ENCODE measurements around the gene PSMD10. TPM values are rescaled to one million over a fixed set of nuclear protein-coding genes. Genes with fewer than 3 reads are reported as not detected.

Gene PSMD10
- polyA plus RNA-seq, 6 donors from 2014 or later, result 53.3 to 111 (median 73.8) TPM

GRCh38 chrX:108114541-108114940, 23.2 kb upstream of the PSMD10 start:
- H3K4me3 Mint-ChIP-seq, result no peak overlapping the region
- ATAC-seq (ENCODE audit: low read depth in 2 of 2), result no peak
- no peaks in the 10 kb centered on the region for H3K27me3 Mint-ChIP-seq

DNA sequence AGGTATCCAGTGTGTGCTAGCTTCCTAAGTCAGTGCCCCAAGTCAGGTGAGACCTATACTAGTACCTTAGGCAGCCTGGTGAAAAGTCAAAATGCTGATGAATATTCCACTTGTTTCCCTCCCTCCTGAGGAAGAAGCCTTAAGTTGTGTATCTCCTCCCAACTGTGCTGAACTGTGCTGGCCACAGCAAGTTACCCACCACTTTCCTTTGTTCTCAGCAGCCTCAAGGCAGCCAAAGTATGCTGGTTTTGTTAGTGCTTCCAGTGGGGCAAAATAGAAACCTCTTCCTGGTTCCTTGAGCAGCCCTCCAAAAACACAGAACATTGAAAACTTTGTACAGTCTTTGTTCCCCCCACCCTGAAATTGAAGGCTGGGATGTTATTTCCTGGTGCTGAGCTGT, 14.1 kb upstream of the PSMD10 start:
- ATAC-seq (ENCODE audit: low read depth in 2 of 2) (no peak), DNase-seq (no peak)
- no peak overlapping the region for H3K27ac Mint-ChIP-seq
- peaks cover 4 to 18% (median 7%) of the 10 kb centered on the region in 3 donors for H3K4me1 Mint-ChIP-seq
- no peaks in the 10 kb centered on the region for H3K27me3 Mint-ChIP-seq
- peaks cover 0 to 6% (median under 1%) of the 10 kb centered on the region in 7 donors for H3K9me3 Mint-ChIP-seq
- H3K36me3 Mint-ChIP-seq, result peaks cover 7 to 8% of the 10 kb centered on the region in 2 donors
- H3K4me3 Mint-ChIP-seq, result peak overlapping the region in 1 of 8 donors; percentile 35

More at GRCh38 chrX:108114541-108114940, 23.2 kb upstream of the PSMD10 start:
- no peak overlapping the region for H3K27ac Mint-ChIP-seq
- DNase-seq, result no peak
- peaks cover 3 to 11% of the 10 kb centered on the region in 2 donors for H3K36me3 Mint-ChIP-seq
- H3K9me3 Mint-ChIP-seq, result peaks cover 0 to 11% (median 4%) of the 10 kb centered on the region in 7 donors
- peaks cover 0 to 12% (median 0%) of the 10 kb centered on the region in 3 donors for H3K4me1 Mint-ChIP-seq

DNA sequence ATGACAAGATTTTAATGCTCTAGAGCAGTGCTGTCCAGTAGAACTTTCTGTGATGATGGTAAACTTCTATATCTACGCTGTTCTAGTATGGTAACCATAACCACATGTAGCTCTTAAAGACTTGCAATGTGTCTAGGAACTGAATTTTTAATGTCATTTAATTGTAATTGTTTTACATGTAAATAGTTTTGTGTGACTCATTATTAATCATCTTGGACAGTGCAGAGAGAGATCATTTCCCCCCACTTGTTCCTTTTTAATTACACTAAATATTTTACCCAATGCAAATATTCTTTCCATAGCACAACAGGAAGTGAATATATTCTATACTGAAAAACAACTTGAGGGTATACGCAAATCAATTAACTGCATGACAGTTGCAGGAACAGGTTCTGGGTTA, 6.0 kb upstream of the PSMD10 start:
- Mint-ChIP-seq H3K36me3 (no peaks in the 10 kb centered on the region), H3K4me3 (no peak overlapping the region), H3K9me3 (no peaks in the 10 kb centered on the region), H3K27me3 (no peaks in the 10 kb centered on the region), H3K27ac (no peak overlapping the region), H3K4me1 (no peaks in the 10 kb centered on the region)
- DNase-seq (no peak), ATAC-seq (ENCODE audit: low read depth in 2 of 2) (no peak)

GRCh38 chrX:108091878-108092291, 543 bp upstream of the PSMD10 start:
- ATAC-seq (ENCODE audit: low read depth in 2 of 2) (peak; percentile 3 to 8), DNase-seq (no peak)
- Mint-ChIP-seq H3K4me1 (no peaks in the 10 kb centered on the region), H3K27ac (no peak overlapping the region), H3K9me3 (no peaks in the 10 kb centered on the region), H3K27me3 (no peaks in the 10 kb centered on the region), H3K4me3 (no peak overlapping the region), H3K36me3 (no peaks in the 10 kb centered on the region)

DNA sequence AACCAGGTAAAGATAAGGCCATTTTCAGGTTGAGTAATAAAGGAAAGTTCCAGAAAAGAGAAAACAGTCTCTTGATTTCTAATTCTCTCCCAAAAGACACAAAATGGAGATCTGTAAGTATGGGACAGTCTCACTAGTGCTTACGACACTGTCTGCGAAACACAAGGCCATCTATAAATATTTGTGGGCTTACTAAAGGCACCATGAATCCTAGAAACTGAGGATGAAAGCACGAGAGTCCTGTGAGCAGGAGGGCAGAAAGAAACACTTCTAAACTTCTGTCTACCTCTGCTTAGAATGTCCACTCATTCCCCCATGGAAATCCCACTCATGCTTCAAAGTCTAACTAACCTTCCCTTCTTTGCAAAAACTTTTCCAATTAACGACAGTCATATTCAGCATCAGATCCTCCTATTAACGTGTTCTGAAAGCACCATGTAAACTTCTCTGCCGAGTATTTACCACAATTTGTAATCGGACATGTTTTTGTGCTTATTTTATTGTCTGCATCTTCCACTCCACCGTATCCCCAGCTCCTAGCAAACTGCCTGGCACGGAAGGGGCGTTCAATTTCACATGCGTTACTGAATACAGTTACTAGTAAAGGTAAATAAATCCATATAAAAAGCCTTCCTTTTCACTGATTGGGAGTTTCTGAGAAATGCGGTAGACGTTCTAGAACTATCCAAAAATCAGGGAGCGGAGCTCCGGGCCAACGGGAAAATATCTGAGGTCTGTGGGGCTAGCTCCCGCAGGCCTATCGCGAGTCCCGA, 665 bp downstream of the PSMD10 start:
- no peak overlapping the region for H3K27ac Mint-ChIP-seq
- DNase-seq, result no peak
- no peaks in the 10 kb centered on the region for H3K9me3 Mint-ChIP-seq
- no peak for ATAC-seq (ENCODE audit: low read depth in 2 of 2)
- no peaks in the 10 kb centered on the region for H3K27me3 Mint-ChIP-seq
- no peaks in the 10 kb centered on the region for H3K4me1 Mint-ChIP-seq
- no peak overlapping the region for H3K4me3 Mint-ChIP-seq
- H3K36me3 Mint-ChIP-seq, result no peaks in the 10 kb centered on the region

DNA sequence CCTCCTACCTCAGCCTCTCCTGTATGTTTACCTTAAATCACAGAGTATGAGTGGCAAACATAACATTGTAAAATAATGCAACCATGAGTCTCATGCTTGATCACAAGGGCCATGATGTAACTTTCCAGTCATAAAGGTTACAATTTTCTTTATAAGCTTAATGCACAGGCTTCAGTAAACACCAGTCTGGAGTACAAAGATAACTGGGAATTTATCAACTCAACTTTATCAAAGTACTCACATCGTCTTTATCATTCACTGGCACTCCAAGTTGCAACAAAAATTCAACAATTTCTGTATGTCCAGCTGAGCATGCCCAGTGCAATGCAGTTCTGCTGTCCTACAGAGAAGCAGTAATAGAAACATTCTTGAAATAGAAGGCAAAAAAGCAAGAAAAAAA, 2.8 kb downstream of the PSMD10 start:
- H3K36me3 Mint-ChIP-seq, result no peaks in the 10 kb centered on the region
- H3K4me1 Mint-ChIP-seq, result no peaks in the 10 kb centered on the region
- H3K27me3 Mint-ChIP-seq, result no peaks in the 10 kb centered on the region
- ATAC-seq (ENCODE audit: low read depth in 2 of 2), result no peak
- peak overlapping the region in 1 of 8 donors; percentile 63 for H3K4me3 Mint-ChIP-seq
- no peak for DNase-seq
- no peaks in the 10 kb centered on the region for H3K9me3 Mint-ChIP-seq
- H3K27ac Mint-ChIP-seq, result peak overlapping the region in 1 of 6 donors; percentile 59

GRCh38 chrX:108087792-108088191, 3.5 kb downstream of the PSMD10 start:
- H3K27ac Mint-ChIP-seq, result no peak overlapping the region
- DNase-seq, result no peak

GRCh38 chrX:108081110-108081509, 10.2 kb downstream of the PSMD10 start:
- no peak overlapping the region for H3K4me3 Mint-ChIP-seq
- ATAC-seq (ENCODE audit: low read depth in 2 of 2) (no peak), DNase-seq (no peak)
- no peaks in the 10 kb centered on the region for H3K4me1 Mint-ChIP-seq
- H3K36me3 Mint-ChIP-seq, result no peaks in the 10 kb centered on the region
- no peak overlapping the region for H3K27ac Mint-ChIP-seq
- peaks cover 0 to 2% (median 0%) of the 10 kb centered on the region in 7 donors for H3K9me3 Mint-ChIP-seq
- H3K27me3 Mint-ChIP-seq, result no peaks in the 10 kb centered on the region

More at GRCh38 chrX:108087792-108088191, 3.5 kb downstream of the PSMD10 start:
- no peak for ATAC-seq (ENCODE audit: low read depth in 2 of 2)
- H3K4me1 Mint-ChIP-seq, result no peaks in the 10 kb centered on the region
- no peaks in the 10 kb centered on the region for H3K36me3 Mint-ChIP-seq
- H3K27me3 Mint-ChIP-seq, result no peaks in the 10 kb centered on the region
- no peak overlapping the region for H3K4me3 Mint-ChIP-seq
- H3K9me3 Mint-ChIP-seq, result no peaks in the 10 kb centered on the region

- Mint-ChIP-seq H3K36me3 (no peaks in the 10 kb centered on the region), H3K27ac (peak overlapping the region in 1 of 6 donors; percentile 12), H3K4me3 (no peak overlapping the region), H3K27me3 (peaks cover 10 to 34% (median 14%) of the 10 kb centered on the region in 3 donors), H3K4me1 (no peaks in the 10 kb centered on the region), H3K9me3 (peaks cover 0 to 1% (median 0%) of the 10 kb centered on the region in 7 donors)
- DNase-seq, result no peak
- ATAC-seq (ENCODE audit: low read depth in 2 of 2), result no peak
These were observed 18.6 kb downstream of the PSMD10 start for GRCh38 chrX:108072746-108073145.

DNA sequence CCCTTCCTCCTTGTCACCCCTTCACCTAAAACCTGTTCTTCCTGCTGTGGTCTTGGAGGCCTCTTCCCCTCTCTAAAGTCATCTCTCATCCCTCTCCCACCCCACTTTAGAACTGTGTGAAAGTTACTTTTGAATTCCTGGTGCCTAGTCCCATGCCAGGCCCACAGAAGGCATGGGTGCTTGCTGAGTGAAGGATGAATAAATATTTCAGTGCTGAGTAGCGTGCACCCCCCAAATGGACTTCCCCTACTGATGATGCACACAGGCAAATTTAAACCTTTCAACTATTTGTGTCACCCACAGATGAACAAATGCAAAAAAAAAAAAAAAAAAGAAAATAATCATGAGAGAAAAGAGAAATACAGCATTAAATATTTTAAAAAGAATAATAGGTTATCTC, 19.8 kb downstream of the PSMD10 start:
- H3K27me3 Mint-ChIP-seq, result peaks cover 12 to 36% (median 14%) of the 10 kb centered on the region in 3 donors
- H3K4me3 Mint-ChIP-seq, result no peak overlapping the region
- no peaks in the 10 kb centered on the region for H3K36me3 Mint-ChIP-seq
- H3K27ac Mint-ChIP-seq, result peak overlapping the region in 1 of 6 donors; percentile 70
- ATAC-seq (ENCODE audit: low read depth in 2 of 2) (no peak), DNase-seq (no peak)
- H3K9me3 Mint-ChIP-seq, result peaks cover 0 to 1% (median 0%) of the 10 kb centered on the region in 7 donors
- H3K4me1 Mint-ChIP-seq, result no peaks in the 10 kb centered on the region

GRCh38 chrX:108070891-108071290, 20.5 kb downstream of the PSMD10 start:
- no peak for ATAC-seq (ENCODE audit: low read depth in 2 of 2)
- DNase-seq, result no peak
- Mint-ChIP-seq H3K9me3 (peaks cover 0 to 1% (median 0%) of the 10 kb centered on the region in 7 donors), H3K27me3 (peaks cover 12 to 36% (median 14%) of the 10 kb centered on the region in 3 donors), H3K36me3 (no peaks in the 10 kb centered on the region), H3K4me1 (no peaks in the 10 kb centered on the region), H3K27ac (no peak overlapping the region), H3K4me3 (no peak overlapping the region)

- no peak overlapping the region for H3K4me3 Mint-ChIP-seq
- H3K36me3 Mint-ChIP-seq, result no peaks in the 10 kb centered on the region
- H3K9me3 Mint-ChIP-seq, result no peaks in the 10 kb centered on the region
- no peak overlapping the region for H3K27ac Mint-ChIP-seq
- DNase-seq (no peak), ATAC-seq (ENCODE audit: low read depth in 2 of 2) (no peak)
- peaks cover 12 to 31% (median 14%) of the 10 kb centered on the region in 3 donors for H3K27me3 Mint-ChIP-seq
- no peaks in the 10 kb centered on the region for H3K4me1 Mint-ChIP-seq
These were observed 23.2 kb downstream of the PSMD10 start for GRCh38 chrX:108068121-108068520.

GRCh38 chrX:108064613-108065012, 26.7 kb downstream of the PSMD10 start:
- no peak overlapping the region for H3K4me3 Mint-ChIP-seq
- H3K36me3 Mint-ChIP-seq, result no peaks in the 10 kb centered on the region
- H3K27me3 Mint-ChIP-seq, result peaks cover 12 to 54% (median 13%) of the 10 kb centered on the region in 3 donors
- ATAC-seq (ENCODE audit: low read depth in 2 of 2), result no peak
- no peaks in the 10 kb centered on the region for H3K4me1 Mint-ChIP-seq
- H3K27ac Mint-ChIP-seq, result no peak overlapping the region
- no peaks in the 10 kb centered on the region for H3K9me3 Mint-ChIP-seq
- DNase-seq, result no peak

DNA sequence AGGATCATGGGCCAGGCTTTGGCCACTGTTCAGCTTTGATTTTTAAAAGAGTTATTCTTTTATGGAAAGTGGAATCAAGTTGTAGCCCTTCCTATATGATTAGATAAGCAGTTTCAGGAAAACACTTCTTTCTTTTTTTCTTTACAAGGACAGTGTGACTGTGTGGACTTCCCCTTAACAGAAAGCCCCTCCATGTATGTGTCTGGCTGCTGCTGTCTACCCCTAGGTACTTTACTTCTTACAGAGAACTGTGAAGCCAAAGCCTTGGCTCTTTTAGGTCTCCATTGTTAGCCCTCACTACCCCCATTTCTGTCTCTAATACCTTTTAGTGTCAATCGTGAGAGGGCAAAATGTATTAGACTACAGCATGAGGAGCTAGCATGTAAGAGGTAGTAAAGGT, 27.3 kb downstream of the PSMD10 start:
- no peak for ATAC-seq (ENCODE audit: low read depth in 2 of 2)
- H3K36me3 Mint-ChIP-seq, result no peaks in the 10 kb centered on the region
- no peaks in the 10 kb centered on the region for H3K4me1 Mint-ChIP-seq
- no peak for DNase-seq
- H3K4me3 Mint-ChIP-seq, result no peak overlapping the region
- H3K27ac Mint-ChIP-seq, result no peak overlapping the region
- H3K9me3 Mint-ChIP-seq, result no peaks in the 10 kb centered on the region
- peaks cover 10 to 50% (median 12%) of the 10 kb centered on the region in 3 donors for H3K27me3 Mint-ChIP-seq
